ENCODE measurements around the gene HOXA3.

HOXA3 gene

GRCh38 chr7:27101957-27102580, 50.3 kb downstream of the HOXA3 start:
- DNase-seq (ENCODE audit: low read depth) = peak; percentile 46
- H3K4me3 ChIP-seq (ENCODE audit: low read depth, low read length) = no peak overlapping the region
- TF ChIP-seq MYC (IDR thresholded peaks at IDR 0.05; ENCODE audit: low read depth, low read length) (no peak), MAX (IDR thresholded peaks at IDR 0.05; ENCODE audit: low read depth, low read length) (no peak), POLR2A (IDR thresholded peaks at IDR 0.05; ENCODE audit: extremely low read depth, insufficient read length) (no peak), CTCF (IDR thresholded peaks at IDR 0.05; ENCODE audit: low read depth, low read length) (no peak)

- no peak overlapping the region for H3K4me3 ChIP-seq (ENCODE audit: low read depth, low read length)
- DNase-seq (ENCODE audit: low read depth) = no peak
- no peak for TF ChIP-seq POLR2A (IDR thresholded peaks at IDR 0.05; ENCODE audit: extremely low read depth, insufficient read length)
- no peak for TF ChIP-seq CTCF (IDR thresholded peaks at IDR 0.05; ENCODE audit: low read depth, low read length)
- TF ChIP-seq MAX (IDR thresholded peaks at IDR 0.05; ENCODE audit: low read depth, low read length) = no peak
- TF ChIP-seq MYC (IDR thresholded peaks at IDR 0.05; ENCODE audit: low read depth, low read length) = no peak
These were observed 51.0 kb downstream of the HOXA3 start for GRCh38 chr7:27101171-27101956.

GRCh38 chr7:27100694-27101170, 51.7 kb downstream of the HOXA3 start:
- H3K4me3 ChIP-seq (ENCODE audit: low read depth, low read length) = no peak overlapping the region
- TF ChIP-seq POLR2A (IDR thresholded peaks at IDR 0.05; ENCODE audit: extremely low read depth, insufficient read length) (no peak), MAX (IDR thresholded peaks at IDR 0.05; ENCODE audit: low read depth, low read length) (no peak), CTCF (IDR thresholded peaks at IDR 0.05; ENCODE audit: low read depth, low read length) (no peak), MYC (IDR thresholded peaks at IDR 0.05; ENCODE audit: low read depth, low read length) (no peak)
- DNase-seq (ENCODE audit: low read depth) = no peak

DNA sequence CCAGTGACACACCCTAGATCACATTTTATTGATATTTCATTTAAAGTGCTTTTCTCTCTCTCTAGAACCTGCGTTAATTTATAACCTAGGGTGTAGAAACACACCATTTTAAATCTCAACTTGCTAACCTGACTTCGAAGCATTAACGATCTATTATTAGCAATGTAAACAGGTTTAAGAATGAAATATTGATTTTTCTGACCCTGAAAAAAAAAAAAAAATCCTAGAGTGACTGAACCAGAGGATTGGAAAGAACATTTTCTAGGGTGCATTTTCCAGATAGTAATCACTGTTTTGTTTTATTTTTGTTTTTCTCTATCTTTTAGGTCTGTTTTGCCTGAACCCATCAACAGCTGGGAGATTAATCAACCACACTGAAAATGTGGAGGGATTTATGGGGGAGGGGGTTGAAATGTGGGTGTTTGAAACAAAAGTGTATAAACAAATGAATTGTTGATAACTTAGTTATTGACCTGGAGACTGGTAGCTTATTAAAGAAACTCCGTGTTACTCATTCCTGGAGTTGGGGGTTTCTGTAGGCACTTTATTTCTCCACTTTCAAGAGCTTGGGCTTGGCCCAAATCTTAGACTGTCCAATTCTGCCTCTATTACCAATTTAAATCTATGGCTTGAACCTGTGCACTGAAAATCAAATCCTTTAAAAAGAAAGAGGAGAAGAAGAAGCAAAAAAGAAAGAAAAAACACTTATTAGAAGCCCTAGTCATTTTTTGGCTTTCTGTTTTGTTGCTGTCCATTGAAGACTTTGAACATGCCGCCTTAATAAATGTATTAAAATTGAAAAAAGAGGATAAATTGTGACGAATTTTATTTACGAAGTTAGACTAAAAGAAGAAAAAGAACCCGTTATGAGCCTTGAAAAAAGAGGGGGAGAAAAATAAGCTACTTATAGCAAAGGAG, 52.7 kb downstream of the HOXA3 start:
- DNase-seq (ENCODE audit: low read depth) = no peak
- TF ChIP-seq CTCF (IDR thresholded peaks at IDR 0.05; ENCODE audit: low read depth, low read length) (no peak), POLR2A (IDR thresholded peaks at IDR 0.05; ENCODE audit: extremely low read depth, insufficient read length) (no peak), MYC (IDR thresholded peaks at IDR 0.05; ENCODE audit: low read depth, low read length) (no peak), MAX (IDR thresholded peaks at IDR 0.05; ENCODE audit: low read depth, low read length) (no peak)
- H3K4me3 ChIP-seq (ENCODE audit: low read depth, low read length) = no peak overlapping the region

GRCh38 chr7:27098578-27099451, 53.6 kb downstream of the HOXA3 start:
- no peak overlapping the region for H3K4me3 ChIP-seq (ENCODE audit: low read depth, low read length)
- TF ChIP-seq MAX (IDR thresholded peaks at IDR 0.05; ENCODE audit: low read depth, low read length) (no peak), CTCF (IDR thresholded peaks at IDR 0.05; ENCODE audit: low read depth, low read length) (no peak), MYC (IDR thresholded peaks at IDR 0.05; ENCODE audit: low read depth, low read length) (no peak), POLR2A (IDR thresholded peaks at IDR 0.05; ENCODE audit: extremely low read depth, insufficient read length) (no peak)

More at GRCh38 chr7:27098578-27099451, 53.6 kb downstream of the HOXA3 start:
- no peak for DNase-seq (ENCODE audit: low read depth)

All from NB4 (cell line).